Ramos (cell line): ENCODE results near the gene LYPD8.

ENCODE experiments used
- in situ Hi-C: fragments of 300-500 bp; cut with MboI; formaldehyde crosslinking; loops from one replicate; pipeline ENCODE4 v1.14.3; 2022; ENCODE audit warnings: low sequenced_read_pairs; ENCODE audit not compliant: unreplicated experiment

LYPD8 gene

DNA sequence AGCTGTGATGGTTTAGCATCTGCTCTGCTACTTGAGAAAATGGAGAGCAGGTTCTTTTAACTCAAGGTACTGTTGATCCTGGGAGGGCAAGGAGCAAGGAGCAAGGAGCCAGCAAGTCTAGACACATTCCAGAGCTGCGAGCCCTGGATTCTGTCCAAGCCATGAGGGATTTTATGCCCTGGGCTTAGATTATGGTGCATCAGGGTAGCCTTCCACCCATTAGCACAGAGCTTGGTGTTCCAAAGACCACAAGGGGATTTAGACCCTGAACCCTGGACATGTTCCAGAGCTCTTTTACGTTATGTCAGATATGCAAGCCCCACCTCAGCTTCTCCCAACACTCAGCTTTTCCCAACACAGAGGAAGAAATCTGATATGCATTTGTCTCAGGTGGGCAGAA, 51.0 kb downstream of the LYPD8 start:
- in situ Hi-C loops, result no loop called here

DNA sequence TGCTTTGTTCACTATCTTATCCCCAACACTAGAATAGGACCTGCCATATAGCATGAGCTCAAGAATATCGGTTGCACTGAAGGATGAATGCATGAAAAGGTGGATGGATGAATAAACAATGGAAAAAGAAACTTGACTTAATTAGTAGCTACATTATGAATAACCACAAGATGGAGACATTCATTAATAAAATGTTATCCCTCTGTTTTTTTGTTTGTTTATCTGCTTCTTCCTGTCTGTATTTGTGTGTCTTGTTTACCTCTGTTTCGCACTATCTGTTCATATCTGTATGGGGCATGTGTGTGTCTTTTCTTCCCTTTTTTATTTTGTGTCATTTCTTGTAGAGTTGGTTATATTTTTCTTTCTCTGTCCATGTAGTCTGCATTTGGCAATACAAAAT, 51.9 kb downstream of the LYPD8 start:
- in situ Hi-C loops, result no loop called here

- in situ Hi-C loops, result no loop called here
These were observed 52.8 kb downstream of the LYPD8 start, which contains the start of gene OR14I1 for GRCh38 chr1:248702714-248703113. Gene OR14I1, minus strand, starts transcription at chr1:248702766.

- in situ Hi-C loops, result no loop called here
These were observed 56.5 kb downstream of the LYPD8 start for GRCh38 chr1:248699099-248699498.

DNA sequence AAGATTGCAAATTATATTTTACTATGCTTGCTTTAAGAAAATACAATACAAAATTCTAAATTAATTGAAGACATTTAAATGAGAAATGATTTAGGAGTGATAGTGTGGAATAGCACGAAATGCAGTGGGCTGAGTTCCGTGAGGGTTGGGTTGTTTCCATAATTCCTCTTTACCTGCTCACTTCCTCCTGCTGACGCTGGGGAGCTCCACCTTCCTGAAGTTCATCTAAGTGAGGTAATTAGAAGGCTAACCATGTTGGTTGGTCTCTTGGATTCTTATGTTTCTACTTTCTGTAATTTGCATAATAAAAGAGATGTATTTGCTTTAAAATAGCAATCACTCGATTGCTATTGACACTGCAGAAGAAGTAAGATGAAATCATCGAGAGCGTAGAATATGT, 57.7 kb downstream of the LYPD8 start:
- in situ Hi-C loops, result no loop called here

- in situ Hi-C loops, result no loop called here
These were observed 58.8 kb downstream of the LYPD8 start for GRCh38 chr1:248696774-248697173.

DNA sequence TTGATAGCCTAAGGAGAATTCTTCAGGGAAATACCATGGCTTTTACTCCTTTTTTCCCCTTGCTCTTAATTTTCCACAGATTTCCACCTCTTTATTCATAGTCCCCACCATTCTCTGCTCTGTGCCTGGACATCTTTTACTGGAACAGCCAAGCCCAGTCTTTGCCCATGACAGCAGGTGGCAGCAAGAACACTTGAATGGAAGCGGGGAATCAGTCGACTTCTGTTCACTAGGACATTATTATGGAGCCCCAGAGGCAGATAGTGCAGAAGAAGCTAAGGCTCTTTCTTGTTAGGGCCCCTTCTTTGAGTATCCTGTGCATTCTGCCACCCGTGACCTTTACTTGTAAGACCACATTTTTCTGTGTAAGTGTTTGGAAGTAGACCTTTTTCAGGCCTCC, 59.3 kb downstream of the LYPD8 start:
- in situ Hi-C loops, result no loop called here

GRCh38 chr1:248695451-248696132, 60.0 kb downstream of the LYPD8 start:
- in situ Hi-C loops, result no loop called here

GRCh38 chr1:248691567-248692155, 63.9 kb downstream of the LYPD8 start:
- in situ Hi-C loops, result no loop called here
